HG03066 (cell line): ENCODE data around the gene GRB10.
"Not testable (repeated sequence)": the region's sequence is repeated elsewhere in the genome, so short reads cannot be mapped to it uniquely, and the experiment has no call there.

Source experiments
- ATAC-seq: cut with Tn5 transposase; IDR thresholded peaks from one replicate; pipeline ENCODE4 v1.9.1; 2021; ENCODE audit warnings: low read depth; ENCODE audit not compliant: unreplicated experiment

Gene GRB10

GRCh38 chr7:50560865-50561351 is 221.8 kb downstream of the GRB10 start:
- ATAC-seq, result no peak

GRCh38 chr7:50559881-50560280 is 222.8 kb downstream of the GRB10 start:
- no peak for ATAC-seq

- no peak for ATAC-seq
Observed at GRCh38 chr7:50558294-50559053, 224.2 kb downstream of the GRB10 start.

- ATAC-seq, result no peak
Observed at GRCh38 chr7:50557099-50557498, 225.6 kb downstream of the GRB10 start.

- ATAC-seq, result no peak
Observed at GRCh38 chr7:50556247-50556991, 226.3 kb downstream of the GRB10 start.

- ATAC-seq, result no peak
Observed at GRCh38 chr7:50555594-50556140, 227.0 kb downstream of the GRB10 start.

DNA sequence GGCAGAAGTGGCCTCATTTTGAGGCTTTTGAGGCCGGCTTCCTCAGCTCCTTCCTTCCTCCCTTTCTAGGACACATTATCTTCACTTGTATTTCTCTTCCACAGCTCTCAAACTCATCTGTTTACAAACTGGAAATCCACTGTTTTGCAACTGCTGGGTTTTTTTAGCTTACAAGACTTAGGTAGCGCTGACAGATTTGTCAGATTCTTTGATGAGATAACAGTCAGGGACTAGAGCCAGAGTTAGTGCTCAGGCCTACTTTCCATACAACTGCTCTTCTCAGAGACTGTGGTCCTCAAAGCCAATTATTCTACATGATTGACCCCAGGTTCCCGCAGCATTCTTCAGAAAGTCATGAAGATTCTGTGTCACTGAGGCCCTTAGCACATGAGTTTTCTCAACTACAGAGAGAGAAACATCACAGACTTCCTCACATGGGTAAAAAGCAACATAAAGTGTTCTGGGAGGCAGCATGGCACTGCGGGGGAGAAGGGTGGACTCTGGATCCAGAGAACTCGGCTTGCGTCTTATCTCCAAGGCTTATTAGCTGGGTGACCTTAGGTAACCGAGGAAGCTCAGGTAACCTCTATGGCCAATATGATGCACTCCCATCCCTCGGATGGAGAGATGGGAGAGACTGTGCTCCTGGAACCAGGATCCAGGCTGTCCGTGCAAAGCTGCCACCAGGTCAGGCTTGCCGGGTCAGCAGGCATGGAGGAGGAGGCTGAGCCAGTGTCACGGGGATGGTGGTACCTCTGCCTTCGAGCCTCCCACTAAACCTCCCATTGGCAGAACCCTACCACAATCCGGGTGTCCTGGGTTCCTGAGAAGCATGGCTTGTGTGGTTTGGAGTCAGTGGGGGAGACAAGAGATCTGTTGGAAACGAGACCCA is 228.0 kb downstream of the GRB10 start:
- no peak for ATAC-seq

GRCh38 chr7:50553973-50554372 is 228.7 kb downstream of the GRB10 start:
- ATAC-seq, result no peak

DNA sequence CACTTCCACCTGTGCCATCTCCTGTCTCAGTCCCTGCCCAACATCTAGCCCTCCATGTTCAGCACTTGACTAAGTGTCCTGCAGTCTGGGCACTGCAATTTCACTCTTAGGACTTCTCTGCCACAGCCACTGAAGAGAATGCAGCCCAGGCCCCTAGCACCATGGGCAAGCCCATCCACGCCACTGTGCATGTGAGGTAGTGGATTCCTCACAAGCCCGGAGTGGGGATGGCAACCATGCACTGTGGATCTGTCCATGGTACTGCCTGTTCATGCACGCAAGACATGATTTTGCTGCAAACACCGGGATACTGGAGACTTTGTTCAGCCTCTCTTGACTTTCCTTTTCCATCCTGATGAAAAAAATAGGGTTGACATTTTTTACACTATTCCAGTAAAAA is 229.8 kb downstream of the GRB10 start:
- ATAC-seq, result no peak

GRCh38 chr7:50552139-50552538 is 230.6 kb downstream of the GRB10 start:
- ATAC-seq, result no peak

GRCh38 chr7:50545613-50546012 is 237.1 kb downstream of the GRB10 start:
- ATAC-seq, result not testable (repeated sequence)

GRCh38 chr7:50544992-50545391 is 237.7 kb downstream of the GRB10 start:
- no peak for ATAC-seq

DNA sequence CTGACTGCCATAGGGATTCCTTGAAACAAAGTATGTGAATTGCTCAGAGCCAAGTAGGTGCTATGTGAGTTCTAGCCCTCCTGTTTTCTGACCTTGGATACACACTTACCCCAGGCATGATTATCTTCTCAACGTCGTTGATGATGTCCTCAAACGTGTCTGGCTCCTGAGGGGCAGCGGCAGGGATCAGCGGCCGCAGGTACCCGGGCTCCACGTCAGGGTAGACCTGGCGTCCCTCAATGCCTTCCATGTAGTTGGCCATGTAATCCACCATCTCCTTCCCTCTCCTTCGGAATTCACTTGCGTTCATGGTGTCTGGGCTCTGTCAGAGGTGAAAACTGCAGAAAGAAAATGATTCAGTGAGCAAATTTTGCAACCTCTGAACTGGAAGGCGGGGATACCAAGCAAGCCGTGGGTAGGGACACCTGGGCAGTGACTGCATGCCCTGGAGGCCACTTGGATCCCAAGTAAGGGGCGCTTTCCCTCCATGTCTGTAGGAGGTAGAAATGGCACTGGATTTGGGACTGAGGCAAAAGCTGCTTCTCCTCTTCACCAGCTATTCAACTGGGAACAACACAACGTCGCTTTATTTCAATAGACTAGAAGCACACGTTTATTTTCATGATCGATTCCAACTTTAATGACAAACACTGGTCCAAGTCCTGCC is 238.8 kb downstream of the GRB10 start:
- no peak for ATAC-seq

DNA sequence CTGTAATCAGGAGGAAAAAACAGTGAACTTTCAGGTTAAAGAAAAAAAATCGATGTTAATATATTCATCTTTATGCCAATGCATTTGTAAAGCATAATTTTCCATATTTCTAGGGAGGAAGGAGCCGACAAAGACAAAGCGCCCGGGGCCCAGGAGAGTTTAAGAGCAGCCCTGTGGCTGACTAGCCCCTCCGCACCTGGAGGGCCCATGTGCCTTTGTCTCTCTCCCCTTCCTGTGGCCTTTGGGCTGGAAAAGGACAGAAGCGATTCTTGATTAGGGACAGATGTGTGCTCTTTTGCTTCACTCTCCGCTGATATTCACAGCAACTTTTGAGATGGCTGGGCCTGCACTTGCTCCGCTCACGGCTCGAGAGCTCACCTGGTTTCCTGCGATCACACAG is 240.6 kb downstream of the GRB10 start:
- no peak for ATAC-seq

- no peak for ATAC-seq
Observed at GRCh38 chr7:50540785-50541579, 241.7 kb downstream of the GRB10 start.
